Measurements from ENCODE around the gene BRICD5.
"Not testable (repeated sequence)": the region's sequence is repeated elsewhere in the genome, so short reads cannot be mapped to it uniquely, and the experiment has no call there.

The BRICD5 gene

DNA sequence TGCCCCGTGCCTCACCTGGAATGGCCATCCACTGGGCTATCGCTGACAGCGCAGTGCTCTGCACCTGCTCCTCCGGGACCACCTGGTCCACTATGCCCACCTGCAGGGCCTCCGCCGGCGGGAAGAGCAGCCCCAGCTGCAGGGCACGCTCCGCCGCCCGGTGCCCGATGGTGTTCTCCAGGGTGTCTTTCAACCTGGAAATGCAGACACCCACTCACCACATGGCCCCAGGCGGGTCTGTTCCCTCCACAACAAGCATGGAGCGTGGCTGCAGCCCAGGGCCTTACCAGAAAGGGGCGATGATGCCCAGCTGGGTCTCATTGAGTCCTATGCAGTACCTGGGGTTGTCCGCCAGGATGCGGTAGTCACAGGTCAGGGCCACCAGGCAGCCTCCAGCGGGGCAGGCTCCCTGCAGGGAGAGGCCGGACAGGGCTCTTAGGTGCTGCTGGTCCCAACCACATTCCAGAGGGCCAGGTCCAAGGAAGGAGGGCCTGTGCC is 32.4 kb upstream of the BRICD5 start:
- no peak for DNase-seq (ENCODE audit: low read depth)
- H3K4me3 ChIP-seq (ENCODE audit: control insufficient read depth, low read depth, low read length): no peak overlapping the region
- TF ChIP-seq CTCF (IDR thresholded peaks at IDR 0.05; ENCODE audit: control insufficient read depth, insufficient read depth, low read depth, low read length, missing control alignments): no peak

DNA sequence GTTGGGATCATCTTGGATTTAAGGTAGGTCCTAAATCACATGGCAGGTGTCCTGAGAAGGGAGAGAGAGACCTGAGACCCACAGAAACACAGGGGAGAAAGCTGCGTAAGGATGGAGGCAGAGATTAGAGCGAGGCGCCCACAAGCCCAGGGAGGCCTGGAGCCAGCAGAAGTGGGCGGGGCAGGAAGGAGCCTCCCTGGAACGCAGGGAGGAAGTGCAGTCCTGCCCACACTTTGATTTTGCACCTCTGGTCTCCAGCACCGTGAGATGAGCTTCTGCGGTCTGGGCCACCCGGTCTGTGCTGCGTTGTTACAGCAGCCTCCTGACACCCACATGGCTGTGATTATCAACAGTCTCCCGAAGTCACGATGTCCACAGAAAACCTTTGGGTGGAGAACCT is 31.9 kb upstream of the BRICD5 start:
- no peak for DNase-seq (ENCODE audit: low read depth)
- no peak overlapping the region for H3K4me3 ChIP-seq (ENCODE audit: control insufficient read depth, low read depth, low read length)
- no peak for TF ChIP-seq CTCF (IDR thresholded peaks at IDR 0.05; ENCODE audit: control insufficient read depth, insufficient read depth, low read depth, low read length, missing control alignments)

GRCh38 chr16:2240331-2240730 is 29.7 kb upstream of the BRICD5 start:
- not testable (repeated sequence) for H3K4me3 ChIP-seq (ENCODE audit: control insufficient read depth, low read depth, low read length); DNase-seq (ENCODE audit: low read depth)

GRCh38 chr16:2238838-2239675 is 28.4 kb upstream of the BRICD5 start:
- TF ChIP-seq CTCF (IDR thresholded peaks at IDR 0.05; ENCODE audit: control insufficient read depth, insufficient read depth, low read depth, low read length, missing control alignments): no peak
- no peak overlapping the region for H3K4me3 ChIP-seq (ENCODE audit: control insufficient read depth, low read depth, low read length)
- DNase-seq (ENCODE audit: low read depth): no peak

- no peak for TF ChIP-seq CTCF (IDR thresholded peaks at IDR 0.05; ENCODE audit: control insufficient read depth, insufficient read depth, low read depth, low read length, missing control alignments)
- no peak overlapping the region for H3K4me3 ChIP-seq (ENCODE audit: control insufficient read depth, low read depth, low read length)
- no peak for DNase-seq (ENCODE audit: low read depth)
These were observed 27.6 kb upstream of the BRICD5 start for GRCh38 chr16:2238150-2238837.

DNA sequence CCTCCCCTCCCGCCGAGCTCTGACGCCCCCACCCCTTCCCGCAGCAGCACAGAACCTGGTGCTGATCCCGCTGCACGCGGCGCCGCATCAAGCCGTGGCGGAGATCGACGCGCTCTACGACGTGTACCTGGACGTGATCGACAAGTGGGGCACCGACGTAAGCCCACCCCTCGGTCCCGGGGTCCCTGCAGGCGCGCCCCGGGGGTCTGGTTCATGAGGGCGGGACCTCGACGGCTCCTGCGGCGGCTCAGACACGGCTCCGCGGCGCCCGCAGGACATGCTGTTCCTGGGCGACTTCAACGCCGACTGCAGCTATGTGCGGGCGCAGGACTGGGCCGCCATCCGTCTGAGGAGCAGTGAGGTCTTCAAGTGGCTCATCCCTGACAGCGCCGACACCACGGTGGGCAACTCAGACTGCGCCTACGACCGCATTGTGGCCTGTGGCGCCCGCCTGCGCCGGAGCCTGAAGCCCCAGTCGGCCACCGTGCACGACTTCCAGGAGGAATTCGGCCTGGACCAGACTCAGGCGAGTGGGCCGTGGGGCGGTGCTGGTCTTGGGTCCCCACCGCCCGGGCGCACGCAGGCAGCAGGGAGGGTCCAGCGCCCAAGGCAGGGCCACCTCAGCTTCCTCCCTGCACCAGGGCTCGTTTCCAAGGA is 27.0 kb upstream of the BRICD5 start:
- H3K4me3 ChIP-seq (ENCODE audit: control insufficient read depth, low read depth, low read length): no peak overlapping the region
- DNase-seq (ENCODE audit: low read depth): no peak
- no peak for TF ChIP-seq CTCF (IDR thresholded peaks at IDR 0.05; ENCODE audit: control insufficient read depth, insufficient read depth, low read depth, low read length, missing control alignments)

DNA sequence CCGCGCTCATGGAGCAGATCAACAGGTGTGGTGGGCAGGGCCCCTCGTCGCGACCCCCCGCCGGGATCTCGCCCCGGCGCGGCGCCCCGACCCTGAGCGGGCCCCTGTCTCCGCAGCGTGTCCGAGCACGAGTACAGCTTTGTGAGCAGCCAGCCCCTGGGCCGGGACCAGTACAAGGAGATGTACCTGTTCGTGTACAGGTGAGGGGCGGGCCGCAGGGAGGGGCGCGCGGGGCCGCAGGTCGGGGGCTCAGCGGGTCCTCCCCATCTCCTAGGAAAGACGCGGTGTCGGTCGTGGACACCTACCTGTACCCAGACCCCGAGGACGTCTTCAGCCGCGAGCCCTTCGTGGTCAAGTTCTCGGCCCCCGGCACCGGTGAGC is 26.4 kb upstream of the BRICD5 start:
- no peak for DNase-seq (ENCODE audit: low read depth)
- TF ChIP-seq CTCF (IDR thresholded peaks at IDR 0.05; ENCODE audit: control insufficient read depth, insufficient read depth, low read depth, low read length, missing control alignments): no peak
- peak overlapping the region; percentile 10 for H3K4me3 ChIP-seq (ENCODE audit: control insufficient read depth, low read depth, low read length)
